IMR-90 (cell line): Measurements from ENCODE around the gene NXPE4. TPM values are rescaled to one million over a fixed set of nuclear protein-coding genes. Genes with fewer than 3 reads are reported as not detected.

Experiments used
- ATAC-seq: fragments of 200-7000 bp; cut with Tn5 transposase; 2 replicates; pipeline ENCODE4 v1.9.1; 2020; ENCODE audit warnings: low read depth, mild to moderate bottlenecking, moderate library complexity
- BruUV-seq: library from RNA; stranded (reverse); fragments of 400-500 nt; replicated peaks from 2 replicates; lab custom pipeline; 2021; lab: Mats Ljungman, UMichigan
- CTCF ChIA-PET: fragments of 300-600 bp; formaldehyde crosslinking; extraction: SDS; loops from one replicate; lab custom pipeline; 2021; ENCODE audit warnings: antibody characterized with exemption; lab: Yijun Ruan, JAX
- POLR2A ChIA-PET: fragments of 300-600 bp; sonication (Branson Sonifier 250); formaldehyde crosslinking; loops from one replicate; lab custom pipeline; 2022; ENCODE audit warnings: antibody characterized with exemption; ENCODE audit not compliant: unreplicated experiment; lab: Charles Lee
- DNase-seq: peaks from one replicate; pipeline ENCODE4 v3.0.0; 2013
- H2AFZ ChIP-seq: replicated peaks from 2 replicates; pipeline ENCODE3; 2013; ENCODE audit warnings: low read length, mild to moderate bottlenecking; ENCODE audit not compliant: poor library complexity
- H2AK5ac ChIP-seq: 2 replicates; pipeline ENCODE4 v1.6.1; 2013; ENCODE audit warnings: low read depth, low read length, inconsistent platforms
- H2AK9ac ChIP-seq: replicated peaks from 2 replicates; pipeline ENCODE3; 2013; ENCODE audit warnings: mild to moderate bottlenecking, low read depth, low read length, moderate library complexity; ENCODE audit not compliant: poor library complexity
- H2BK120ac ChIP-seq: 2 replicates; pipeline ENCODE4 v1.6.1; 2013; ENCODE audit warnings: low read depth, low read length, inconsistent platforms
- H2BK15ac ChIP-seq: 3 replicates; pipeline ENCODE4 v1.6.1; 2013; ENCODE audit warnings: low read depth, low read length, inconsistent platforms
- H2BK20ac ChIP-seq: 2 replicates; pipeline ENCODE4 v1.6.1; 2013; ENCODE audit warnings: low read depth, mild to moderate bottlenecking, inconsistent platforms, low read length, moderate library complexity
- H2BK5ac ChIP-seq: 2 replicates; pipeline ENCODE4 v1.6.1; 2013; ENCODE audit warnings: mild to moderate bottlenecking, low read depth, low read length, inconsistent platforms; ENCODE audit not compliant: poor library complexity, severe bottlenecking
- H3K14ac ChIP-seq: replicated peaks from 2 replicates; pipeline ENCODE4 v1.6.1; 2013; ENCODE audit warnings: low read depth, low read length, inconsistent platforms
- H3K18ac ChIP-seq: 2 replicates; pipeline ENCODE4 v1.6.1; 2013; ENCODE audit warnings: low read depth, low read length, control low read depth
- H3K23ac ChIP-seq: 2 replicates; pipeline ENCODE4 v1.6.1; 2013; ENCODE audit warnings: low read depth, low read length, inconsistent platforms
- H3K27ac ChIP-seq: 2 replicates; pipeline ENCODE4 v1.5.1; 2013; ENCODE audit warnings: mild to moderate bottlenecking, control low read depth, low read length; ENCODE audit not compliant: insufficient read depth
- H3K27me3 ChIP-seq: 2 replicates; pipeline ENCODE4 v1.6.1; 2013; ENCODE audit warnings: low read length; ENCODE audit not compliant: control insufficient read depth, insufficient read depth
- H3K36me3 ChIP-seq: 2 replicates; pipeline ENCODE4 v1.6.1; 2013; ENCODE audit warnings: low read length, mixed read lengths; ENCODE audit not compliant: control insufficient read depth, insufficient read depth
- H3K4ac ChIP-seq: 2 replicates; pipeline ENCODE4 v1.6.1; 2013; ENCODE audit warnings: low read depth, low read length, inconsistent platforms
- H3K4me1 ChIP-seq: 2 replicates; pipeline ENCODE4 v1.6.1; 2013; ENCODE audit warnings: low read length, mixed read lengths; ENCODE audit not compliant: control insufficient read depth, insufficient read depth
- H3K4me2 ChIP-seq: 2 replicates; pipeline ENCODE4 v1.6.1; 2013; ENCODE audit warnings: low read depth, mild to moderate bottlenecking, control low read depth, low read length, moderate library complexity
- H3K4me3 ChIP-seq: 2 replicates; pipeline ENCODE4 v1.5.1; 2013; ENCODE audit warnings: low read depth, mild to moderate bottlenecking, control low read depth, low read length, moderate library complexity; ENCODE audit not compliant: insufficient read depth
- H3K56ac ChIP-seq: 2 replicates; pipeline ENCODE4 v1.6.1; 2013; ENCODE audit warnings: low read length, inconsistent platforms; ENCODE audit not compliant: insufficient read depth; ENCODE audit errors: extremely low read depth
- H3K79me1 ChIP-seq, 2 experiments: 2 replicates each; pipeline ENCODE4 v1.6.1; 2013; ENCODE audit warnings: low read length in 2 of 2, inconsistent platforms in 1 of 2, low read depth in 1 of 2
- H3K9ac ChIP-seq: 2 replicates; pipeline ENCODE4 v1.6.1; 2013; ENCODE audit warnings: low read depth, low read length, control low read depth
- H3K9me1 ChIP-seq: 2 replicates; pipeline ENCODE4 v1.6.1; 2013; ENCODE audit warnings: low read length, inconsistent platforms; ENCODE audit not compliant: insufficient read depth
- H3K9me3 ChIP-seq: 2 replicates; pipeline ENCODE4 v1.6.1; 2013; ENCODE audit warnings: low read length; ENCODE audit not compliant: control insufficient read depth, insufficient read depth
- H4K20me1 ChIP-seq: 2 replicates; pipeline ENCODE4 v1.6.1; 2013; ENCODE audit warnings: low read length, inconsistent platforms; ENCODE audit not compliant: insufficient read depth
- H4K5ac ChIP-seq: 2 replicates; pipeline ENCODE4 v1.6.1; 2013; ENCODE audit warnings: mild to moderate bottlenecking, low read depth, low read length, control low read depth
- H4K8ac ChIP-seq, 2 experiments: 2 replicates each; pipeline ENCODE4 v1.6.1; 2013; ENCODE audit warnings: low read depth in 2 of 2, low read length in 2 of 2, control low read depth in 1 of 2, inconsistent platforms in 1 of 2
- H4K91ac ChIP-seq: 2 replicates; pipeline ENCODE4 v1.6.1; 2013; ENCODE audit warnings: low read depth, low read length, inconsistent platforms; ENCODE audit not compliant: insufficient read depth
- CEBPB ChIP-seq: IDR thresholded peaks from 2 replicates; pipeline ENCODE4 v1.6.1; 2012; ENCODE audit warnings: low read depth, low read length, improper control_type of control experiment
- ELK1 ChIP-seq: fragments of 150-350 bp; IDR thresholded peaks from 2 replicates; pipeline ENCODE4 v1.6.1; 2016; ENCODE audit warnings: low read depth, mild to moderate bottlenecking, low read length, moderate library complexity, borderline replicate concordance
- FOS ChIP-seq: fragments of 150-350 bp; IDR thresholded peaks from 2 replicates; pipeline ENCODE4 v1.6.1; 2016; ENCODE audit warnings: low read depth, low read length
- MXI1 ChIP-seq: IDR thresholded peaks from 2 replicates; pipeline ENCODE4 v1.6.1; 2012; ENCODE audit warnings: low read depth, mild to moderate bottlenecking, low read length, moderate library complexity, borderline replicate concordance
- POLR2A ChIP-seq: IDR thresholded peaks from 2 replicates; pipeline ENCODE4 v1.6.1; 2012; ENCODE audit warnings: mild to moderate bottlenecking, low read depth, low read length
- RAD21 ChIP-seq: IDR thresholded peaks from 2 replicates; pipeline ENCODE4 v1.6.1; 2012; ENCODE audit warnings: low read length, improper control_type of control experiment
- RCOR1 ChIP-seq: IDR thresholded peaks from 2 replicates; pipeline ENCODE4 v1.6.1; 2012; ENCODE audit warnings: mild to moderate bottlenecking, low read length, improper control_type of control experiment; ENCODE audit not compliant: insufficient replicate concordance
- RFX5 ChIP-seq: IDR thresholded peaks from 2 replicates; pipeline ENCODE4 v1.8.0; 2012; ENCODE audit warnings: low read depth, mild to moderate bottlenecking, low read length, moderate library complexity
- SMC3 ChIP-seq: fragments of 150-350 bp; IDR thresholded peaks from 2 replicates; pipeline ENCODE4 v1.6.1; 2016; ENCODE audit warnings: low read depth, mild to moderate bottlenecking, antibody characterized with exemption, low read length, moderate library complexity
- USF2 ChIP-seq: fragments of 150-350 bp; IDR thresholded peaks from 2 replicates; pipeline ENCODE4 v1.6.1; 2017; ENCODE audit warnings: mild to moderate bottlenecking, antibody characterized with exemption, low read length, low read depth
- WGBS, 2 experiments: methylation state at CpG; one replicate each; pipeline versions ENCODE4 v1.1.5 to v1.1.7; 2013; ENCODE audit warnings: missing lambda C conversion rate in 2 of 2; ENCODE audit not compliant: insufficient read length in 1 of 2; ENCODE audit errors: extremely low coverage in 2 of 2; 5-methylcytosine and 5-hydroxymethylcytosine counted together
- dilution Hi-C: fragments of 300-500 bp; cut with HindIII; formaldehyde crosslinking; loops from one replicate; pipeline ENCODE4 v1.14.3; 2018; ENCODE audit warnings: low sequenced_read_pairs; ENCODE audit not compliant: unreplicated experiment
- in situ Hi-C: fragments of 300-500 bp; cut with MboI; formaldehyde crosslinking; loops from 3 replicates; pipeline ENCODE4 v1.14.3; 2019; ENCODE audit warnings: low sequenced_read_pairs, inconsistent platforms, mixed read lengths
- intact Hi-C: fragments of 100-400 bp; cut with micrococcal nuclease; formaldehyde crosslinking; loops from 2 replicates; pipeline ENCODE4 v1.10.0; 2022
- polyA plus RNA-seq, 3 experiments: library from polyadenylated mRNA; depleted of rRNA; stranded (reverse); fragments of >200 nt; gene quantifications; 2 replicates each; pipeline ENCODE4 v1.2.3, GENCODE V29; 2012; ENCODE audit warnings: low replicate concordance in 1 of 3
- total RNA-seq: library from RNA; depleted of rRNA; stranded (reverse); fragments of >200 nt; gene quantifications from 2 replicates; pipeline ENCODE4 v1.2.3, GENCODE V29; 2012

The NXPE4 gene
- total and polyA plus RNA-seq, 2 of the 4 experiments (the other 2 are of a cell fraction) = not detected

GRCh38 chr11:114598461-114598860, 2.9 kb upstream of the NXPE4 start:
- ATAC-seq = no peak
- H3K27me3 ChIP-seq = no peaks in the 10 kb centered on the region

More at GRCh38 chr11:114598461-114598860, 2.9 kb upstream of the NXPE4 start:
- no peak overlapping the region for H2BK20ac ChIP-seq
- H3K9ac ChIP-seq = no peak overlapping the region
- no peak overlapping the region for H3K4me3 ChIP-seq
- intact Hi-C loops (no loop called here), in situ Hi-C loops (loop anchor here (25.0 kb wide), 1 partner anchor 586 kb away; no protein-coding TSS in a partner anchor), dilution Hi-C loops (no loop called here)
- POLR2A ChIA-PET = no interaction called here
- no peak overlapping the region for H4K5ac ChIP-seq
- no CpG with 5 or more reads among the region's 1 CpG for WGBS, 2 experiments
- H3K9me1 ChIP-seq = no peaks in the 10 kb centered on the region
- H2BK5ac ChIP-seq = no peak overlapping the region
- no peaks in the 10 kb centered on the region for H3K79me1 ChIP-seq
- H3K4ac ChIP-seq = no peak overlapping the region
- H3K9me3 ChIP-seq = no peaks in the 10 kb centered on the region
- no peak overlapping the region for H2AFZ ChIP-seq
- H3K36me3 ChIP-seq = no peaks in the 10 kb centered on the region
- no peak overlapping the region for H2BK15ac ChIP-seq
- H3K4me2 ChIP-seq = no peak overlapping the region
- H4K91ac ChIP-seq = no peak overlapping the region
- H3K18ac ChIP-seq = no peak overlapping the region
- no TSS peak for BruUV-seq
- no peak for DNase-seq
- H2BK120ac ChIP-seq = no peak overlapping the region
- no peak for TF ChIP-seq ELK1
- no peak for TF ChIP-seq RAD21
- TF ChIP-seq RCOR1 = no peak
- no peak for TF ChIP-seq RFX5
- TF ChIP-seq CEBPB = no peak
- TF ChIP-seq MXI1 = no peak
- TF ChIP-seq USF2 = no peak
- no peak for TF ChIP-seq FOS
- TF ChIP-seq POLR2A = no peak
- TF ChIP-seq SMC3 = no peak
- H3K14ac ChIP-seq = no peak overlapping the region
- no peak overlapping the region for H2AK9ac ChIP-seq
- H4K20me1 ChIP-seq = no peaks in the 10 kb centered on the region
- no peak overlapping the region for H2AK5ac ChIP-seq
- no peak overlapping the region for H3K56ac ChIP-seq
- no peak overlapping the region for H4K8ac ChIP-seq
- H3K4me1 ChIP-seq = no peaks in the 10 kb centered on the region
- no peak overlapping the region for H3K23ac ChIP-seq
- CTCF ChIA-PET = no interaction called here
- H3K27ac ChIP-seq = no peak overlapping the region
